Myocyte (in vitro differentiated cells): ENCODE data around the gene NUP42. TPM values are rescaled to one million over a fixed set of nuclear protein-coding genes. Genes with fewer than 3 reads are reported as not detected.
A peak's percentile ranks its signal among the peaks of the same experiment; 100 is the strongest.
"Not testable (repeated sequence)": the region's sequence is repeated elsewhere in the genome, so short reads cannot be mapped to it uniquely, and the experiment has no call there.

Source experiments
- DNase-seq: peaks from one replicate; pipeline ENCODE4 v3.0.0-alpha.2; 2012; ENCODE audit warnings: low read depth
- total RNA-seq: library from RNA; depleted of rRNA; stranded (reverse); fragments of >200 nt; gene quantifications from 2 replicates; pipeline ENCODE4 v1.2.3, GENCODE V29; 2014

NUP42 gene
- total RNA-seq, 1 donor from 2014 or later: 70.2 TPM

GRCh38 chr7:23204241-23204640 lies 22.4 kb downstream of the NUP42 start:
- no peak for DNase-seq

- DNase-seq: no peak
Measured at GRCh38 chr7:23205577-23205908, 23.7 kb downstream of the NUP42 start.

GRCh38 chr7:23205909-23206767 lies 24.3 kb downstream of the NUP42 start:
- DNase-seq: peak; percentile 48

- DNase-seq: no peak
Measured at GRCh38 chr7:23207021-23207420, 25.2 kb downstream of the NUP42 start.

GRCh38 chr7:23207884-23208283 lies 26.0 kb downstream of the NUP42 start:
- no peak for DNase-seq

DNA sequence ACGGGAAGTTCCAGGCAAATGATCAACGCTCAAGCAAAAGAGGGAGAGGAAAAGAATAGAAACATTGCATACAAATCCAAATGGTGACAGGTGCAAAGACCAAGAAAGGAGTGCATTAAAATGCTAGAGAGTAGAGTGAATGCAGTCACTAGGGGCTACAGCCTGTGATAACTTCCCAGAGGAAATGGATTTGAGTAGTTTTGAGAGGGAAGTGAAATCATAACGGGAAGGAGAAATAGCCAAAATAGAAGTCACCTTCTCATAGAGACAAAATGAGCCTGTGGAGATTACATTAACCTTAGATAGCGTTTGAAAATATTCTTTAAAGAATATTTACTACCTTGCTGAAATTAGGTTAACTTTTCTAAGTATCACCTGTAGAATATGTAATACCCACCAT lies 26.5 kb downstream of the NUP42 start:
- DNase-seq: peak; percentile 20

GRCh38 chr7:23210506-23210905 lies 28.7 kb downstream of the NUP42 start:
- no peak for DNase-seq

DNA sequence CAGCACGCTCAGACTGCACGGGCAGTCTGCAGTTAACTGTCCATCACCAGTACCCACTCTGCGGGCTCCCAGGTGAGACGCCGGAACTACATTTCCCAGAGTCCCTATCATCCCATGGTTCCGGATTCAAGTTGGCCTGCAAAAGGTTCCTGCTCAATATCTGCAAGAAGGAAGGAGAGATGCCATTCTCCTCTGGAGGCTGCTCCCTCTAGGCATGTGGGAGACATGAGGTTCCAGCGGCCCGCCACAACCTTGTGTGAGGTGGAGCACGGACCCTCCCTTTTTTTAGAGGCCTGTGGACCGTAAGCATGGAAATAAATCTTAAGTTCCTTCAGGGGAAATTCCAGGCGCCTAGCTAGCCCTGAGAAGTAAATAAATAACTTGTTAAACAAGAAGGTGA lies 29.7 kb downstream of the NUP42 start:
- DNase-seq: no peak

DNA sequence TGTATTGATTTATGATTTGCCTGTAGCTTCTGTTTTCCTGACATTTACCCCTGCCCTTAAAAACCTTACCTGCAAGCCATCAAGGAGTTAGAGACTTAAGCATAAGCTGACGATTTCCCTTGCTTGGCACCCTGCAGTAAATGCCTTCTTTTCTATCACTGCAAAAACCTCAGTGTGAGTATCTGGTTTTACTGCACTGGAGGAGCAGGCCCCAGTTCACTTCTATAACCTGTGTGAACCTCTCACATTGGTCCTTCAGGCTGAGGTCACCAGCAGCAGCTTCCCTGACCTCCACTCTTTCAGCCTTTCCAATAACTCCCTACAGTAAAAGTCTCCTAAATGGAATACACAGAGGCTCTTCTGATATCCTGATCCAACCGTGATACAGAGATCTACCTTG lies 30.5 kb downstream of the NUP42 start:
- no peak for DNase-seq

DNA sequence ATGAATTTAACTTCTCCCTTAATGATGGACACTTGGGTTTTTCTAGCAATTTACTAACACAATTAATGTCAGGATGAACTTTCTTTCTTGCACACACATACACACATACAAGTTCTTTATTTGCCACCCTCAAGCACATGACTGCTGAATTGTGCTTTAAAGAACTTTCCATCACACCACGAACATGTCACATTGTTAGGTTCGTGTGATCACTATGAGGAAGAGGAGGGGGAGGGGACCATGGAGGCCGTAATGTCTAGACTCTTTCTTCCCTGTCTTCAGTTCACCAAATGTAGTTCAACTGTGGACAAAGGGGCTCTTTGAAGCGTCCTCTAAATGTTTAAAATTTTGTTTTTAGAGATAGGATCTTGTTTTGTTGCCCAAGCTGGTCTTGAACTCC lies 31.0 kb downstream of the NUP42 start:
- no peak for DNase-seq

DNA sequence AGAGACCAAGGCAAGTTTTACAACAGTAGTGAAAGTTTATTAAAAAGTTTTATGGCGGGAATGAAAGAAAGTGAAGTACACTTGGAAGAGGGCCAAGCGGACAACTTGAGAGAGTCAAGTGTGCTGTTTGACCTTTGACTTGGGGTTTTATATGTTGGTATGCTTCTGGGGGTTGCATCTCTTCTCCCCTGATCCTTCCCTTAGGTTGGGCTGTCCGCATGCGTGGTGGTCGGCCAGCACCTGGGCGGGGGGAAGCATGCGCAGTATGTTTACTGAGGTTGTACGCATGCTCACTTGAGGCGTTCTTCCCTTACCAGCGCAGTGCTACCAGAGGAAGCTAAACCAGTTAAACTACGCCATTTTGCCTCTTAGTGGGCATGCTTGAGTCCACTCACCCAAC lies 31.9 kb downstream of the NUP42 start:
- no peak for DNase-seq

- DNase-seq: no peak
Measured at GRCh38 chr7:23214423-23214822, 32.6 kb downstream of the NUP42 start.

- DNase-seq: no peak
Measured at GRCh38 chr7:23214938-23215337, 33.1 kb downstream of the NUP42 start.

- peak; percentile 33 for DNase-seq
Measured at GRCh38 chr7:23216021-23216420, 34.2 kb downstream of the NUP42 start.

GRCh38 chr7:23218196-23218595 lies 36.3 kb downstream of the NUP42 start:
- DNase-seq: no peak

DNA sequence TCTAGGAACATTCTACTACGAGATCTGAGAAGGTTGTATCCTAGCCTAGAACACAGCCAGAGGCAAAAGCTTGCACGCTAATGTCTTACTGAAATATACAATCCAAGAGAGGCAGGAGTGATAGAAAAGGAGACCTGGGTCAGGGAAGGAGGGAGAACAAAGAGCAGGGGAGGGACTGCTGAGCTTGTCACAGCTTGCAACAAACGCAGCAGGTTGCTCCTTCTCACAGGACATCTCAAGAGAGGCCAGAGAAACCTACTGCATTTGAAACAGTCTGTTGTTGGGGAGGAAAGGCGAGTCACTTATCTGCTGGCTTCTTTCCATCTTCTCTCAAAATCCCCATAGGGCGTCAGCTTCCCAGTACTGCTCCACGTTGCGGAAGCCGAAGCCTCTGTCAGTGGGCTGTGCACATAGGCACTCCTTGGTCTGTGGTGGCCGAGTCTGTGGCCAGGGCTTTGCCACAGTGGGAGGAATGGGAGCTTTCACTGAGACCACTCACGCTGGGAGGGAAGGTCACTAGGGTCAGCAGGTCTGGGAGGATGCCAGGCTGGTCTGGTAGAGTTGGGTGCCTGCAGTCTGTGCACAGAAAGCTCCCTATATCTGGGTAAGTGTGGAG lies 39.0 kb downstream of the NUP42 start:
- DNase-seq: peak; percentile 43

GRCh38 chr7:23222439-23223030 lies 40.7 kb downstream of the NUP42 start:
- DNase-seq: peak; percentile 80

DNA sequence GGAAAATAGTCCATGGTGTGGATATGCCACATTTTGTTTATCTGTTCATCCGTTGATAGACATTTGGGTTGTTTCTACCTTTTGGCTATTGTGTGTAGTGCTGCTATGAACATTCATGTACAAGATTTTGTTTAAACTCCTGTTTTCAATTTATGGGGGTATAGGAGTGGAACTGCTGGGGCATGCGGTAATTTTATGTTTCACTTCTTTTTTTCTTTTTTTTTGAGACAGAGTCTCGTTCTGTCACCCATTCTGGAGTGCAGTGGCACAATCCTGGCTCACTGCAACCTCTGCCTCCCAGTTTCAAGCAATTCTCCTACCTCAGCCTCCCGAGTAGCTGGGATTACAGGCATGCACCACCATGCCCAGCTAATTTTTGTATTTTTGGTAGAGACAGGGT lies 42.5 kb downstream of the NUP42 start:
- not testable (repeated sequence) for DNase-seq

DNA sequence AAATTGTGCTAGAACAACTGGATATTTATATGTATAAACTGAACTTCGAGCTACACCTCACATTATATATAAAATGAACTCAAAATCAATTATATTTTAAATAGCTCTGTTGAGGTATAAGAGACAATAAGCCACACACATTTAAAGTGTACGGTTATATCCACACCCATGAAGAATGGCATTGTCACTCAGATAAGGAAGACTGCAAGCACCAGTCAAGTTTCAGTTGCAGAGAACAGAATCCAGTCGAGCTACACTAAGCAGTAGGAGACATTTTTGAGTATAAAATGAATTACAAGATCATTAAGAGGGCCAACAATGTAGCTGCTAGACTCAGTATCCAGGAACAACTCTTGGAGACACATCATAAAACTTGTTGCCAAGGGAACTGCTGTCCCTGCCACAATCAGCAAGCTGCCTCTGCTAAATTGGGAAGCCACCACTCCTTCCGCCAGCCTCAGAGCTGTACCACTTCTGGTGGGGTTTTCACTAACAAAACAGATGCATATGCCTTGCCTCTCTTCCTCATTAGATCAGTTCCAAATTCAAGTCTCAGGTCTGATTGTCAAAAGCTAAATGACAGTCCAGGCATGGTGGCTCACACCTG lies 45.1 kb downstream of the NUP42 start:
- no peak for DNase-seq

GRCh38 chr7:23228412-23228811 lies 46.6 kb downstream of the NUP42 start:
- DNase-seq: no peak

DNA sequence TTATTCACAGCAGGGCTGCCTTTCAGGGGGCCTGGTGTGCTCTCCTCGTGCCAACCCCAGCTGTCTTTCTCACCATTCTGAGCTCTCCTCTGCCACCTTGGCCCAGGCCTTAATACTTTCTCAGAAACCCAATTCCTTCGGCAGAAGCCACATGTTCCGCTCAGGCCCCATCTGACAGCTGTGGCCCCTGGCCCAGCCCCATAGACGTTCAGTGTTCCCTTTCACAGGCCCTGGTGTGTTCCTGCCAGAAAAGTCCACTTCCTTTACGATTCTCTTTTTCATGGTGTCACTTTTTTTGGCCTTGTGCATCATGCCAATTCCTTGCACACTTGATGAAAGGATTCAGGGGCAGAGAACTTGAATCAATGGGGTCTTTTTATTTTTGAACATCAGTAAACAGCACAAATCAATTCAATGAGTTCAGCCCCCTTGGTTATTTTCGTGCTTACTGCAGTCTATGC lies 48.8 kb downstream of the NUP42 start:
- DNase-seq: peak; percentile 23

- DNase-seq: no peak
Measured at GRCh38 chr7:23232966-23233365, 51.1 kb downstream of the NUP42 start.
